ENCODE data around the gene TMTC2. TPM values are rescaled to one million over a fixed set of nuclear protein-coding genes. Genes with fewer than 3 reads are reported as not detected.

The TMTC2 gene
- total and polyA plus RNA-seq, 2 experiments from 2014 or later = 1.5 to 12.0 TPM

DNA sequence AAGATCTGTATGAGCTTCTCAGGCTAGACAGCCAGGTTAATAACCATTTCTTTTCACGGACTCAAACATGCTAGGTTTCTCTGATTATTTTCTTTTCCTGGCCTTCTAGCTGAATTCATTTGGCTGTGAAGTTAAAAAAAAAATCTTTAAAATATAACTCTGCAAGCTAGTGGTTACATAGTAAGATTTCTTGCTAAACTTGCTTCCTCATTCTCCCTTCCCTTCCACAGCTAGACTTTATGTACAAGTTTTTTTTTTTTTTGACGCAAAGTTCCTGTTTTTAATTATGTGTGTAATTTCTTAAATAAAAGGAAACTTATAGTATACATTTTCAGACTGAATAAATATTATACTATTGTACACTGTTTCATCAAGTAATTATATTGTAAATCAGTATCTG is 145.4 kb downstream of the TMTC2 start:
- WGBS (ENCODE audit: low lambda C conversion rate, missing lambda C conversion rate) = 89% methylated on average over 2 of the region's 2 CpGs
- Histone ChIP-seq H3K9me2 (replicated peaks; ENCODE audit: insufficient read depth) (no peaks in the 10 kb centered on the region), H3K4me2 (no peak overlapping the region), H3K79me2 (no peaks in the 10 kb centered on the region), H3K4me1 (ENCODE audit: insufficient read depth) (no peaks in the 10 kb centered on the region), H3K36me3 (replicated peaks; ENCODE audit: insufficient read depth, low read depth) (no peaks in the 10 kb centered on the region), H3K4me3 (no peak overlapping the region), H3K27me3 (no peaks in the 10 kb centered on the region), H2AFZ (no peak overlapping the region), H3K9me3 (ENCODE audit: low read depth) (no peaks in the 10 kb centered on the region), H3K27ac (no peak overlapping the region), H4K20me1 (ENCODE audit: insufficient read depth, poor library complexity, severe bottlenecking) (no peaks in the 10 kb centered on the region)
- TF ChIP-seq EZH2 (IDR thresholded peaks at IDR 0.05; ENCODE audit: borderline replicate concordance) (no peak), EZH2phosphoT487 (IDR thresholded peaks at IDR 0.05; ENCODE audit: low read depth, severe bottlenecking, unreplicated experiment) (no peak)
- TF ChIP-seq, protein P1, sequence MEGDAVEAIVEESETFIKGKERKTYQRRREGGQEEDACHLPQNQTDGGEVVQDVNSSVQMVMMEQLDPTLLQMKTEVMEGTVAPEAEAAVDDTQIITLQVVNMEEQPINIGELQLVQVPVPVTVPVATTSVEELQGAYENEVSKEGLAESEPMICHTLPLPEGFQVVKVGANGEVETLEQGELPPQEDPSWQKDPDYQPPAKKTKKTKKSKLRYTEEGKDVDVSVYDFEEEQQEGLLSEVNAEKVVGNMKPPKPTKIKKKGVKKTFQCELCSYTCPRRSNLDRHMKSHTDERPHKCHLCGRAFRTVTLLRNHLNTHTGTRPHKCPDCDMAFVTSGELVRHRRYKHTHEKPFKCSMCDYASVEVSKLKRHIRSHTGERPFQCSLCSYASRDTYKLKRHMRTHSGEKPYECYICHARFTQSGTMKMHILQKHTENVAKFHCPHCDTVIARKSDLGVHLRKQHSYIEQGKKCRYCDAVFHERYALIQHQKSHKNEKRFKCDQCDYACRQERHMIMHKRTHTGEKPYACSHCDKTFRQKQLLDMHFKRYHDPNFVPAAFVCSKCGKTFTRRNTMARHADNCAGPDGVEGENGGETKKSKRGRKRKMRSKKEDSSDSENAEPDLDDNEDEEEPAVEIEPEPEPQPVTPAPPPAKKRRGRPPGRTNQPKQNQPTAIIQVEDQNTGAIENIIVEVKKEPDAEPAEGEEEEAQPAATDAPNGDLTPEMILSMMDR (IDR thresholded peaks at IDR 0.05; ENCODE audit: poor library complexity) = no peak
- no peak for DNase-seq (ENCODE audit: low spot score)

DNA sequence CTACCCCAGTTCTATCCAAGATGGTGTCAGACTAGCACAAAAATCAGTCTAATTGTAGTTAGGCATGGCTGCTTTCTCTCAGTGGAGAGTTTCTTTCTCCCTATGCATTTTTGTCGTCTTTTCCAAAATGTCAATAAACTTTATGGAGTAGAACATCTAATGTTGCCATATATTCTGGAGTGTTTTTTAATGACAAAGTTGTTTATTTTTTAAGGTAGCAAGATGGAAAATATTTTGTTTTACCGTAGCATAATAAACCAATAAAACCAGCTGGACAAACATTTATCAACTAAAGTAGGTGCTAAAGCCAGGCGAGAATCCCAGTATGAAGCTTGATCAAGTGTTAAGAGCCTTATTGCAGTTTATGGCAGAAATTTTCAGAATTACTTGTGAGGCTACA is 146.3 kb downstream of the TMTC2 start:
- H3K27me3 ChIP-seq = no peaks in the 10 kb centered on the region
- no peak overlapping the region for H2AFZ ChIP-seq
- H3K9me2 ChIP-seq (replicated peaks; ENCODE audit: insufficient read depth) = no peaks in the 10 kb centered on the region
- TF ChIP-seq, protein P1 (IDR thresholded peaks at IDR 0.05; ENCODE audit: poor library complexity) = no peak
- TF ChIP-seq EZH2phosphoT487 (IDR thresholded peaks at IDR 0.05; ENCODE audit: low read depth, severe bottlenecking, unreplicated experiment) (no peak), EZH2 (IDR thresholded peaks at IDR 0.05; ENCODE audit: borderline replicate concordance) (no peak)
- no peak overlapping the region for H3K27ac ChIP-seq
- H4K20me1 ChIP-seq (ENCODE audit: insufficient read depth, poor library complexity, severe bottlenecking) = no peaks in the 10 kb centered on the region
- no peaks in the 10 kb centered on the region for H3K36me3 ChIP-seq (replicated peaks; ENCODE audit: insufficient read depth, low read depth)
- no peaks in the 10 kb centered on the region for H3K9me3 ChIP-seq (ENCODE audit: low read depth)
- no peak overlapping the region for H3K4me2 ChIP-seq
- DNase-seq (ENCODE audit: low spot score) = no peak
- H3K4me1 ChIP-seq (ENCODE audit: insufficient read depth) = no peaks in the 10 kb centered on the region
- WGBS (ENCODE audit: low lambda C conversion rate, missing lambda C conversion rate) = 72% methylated on average over 3 of the region's 3 CpGs
- no peak overlapping the region for H3K4me3 ChIP-seq
- no peaks in the 10 kb centered on the region for H3K79me2 ChIP-seq

DNA sequence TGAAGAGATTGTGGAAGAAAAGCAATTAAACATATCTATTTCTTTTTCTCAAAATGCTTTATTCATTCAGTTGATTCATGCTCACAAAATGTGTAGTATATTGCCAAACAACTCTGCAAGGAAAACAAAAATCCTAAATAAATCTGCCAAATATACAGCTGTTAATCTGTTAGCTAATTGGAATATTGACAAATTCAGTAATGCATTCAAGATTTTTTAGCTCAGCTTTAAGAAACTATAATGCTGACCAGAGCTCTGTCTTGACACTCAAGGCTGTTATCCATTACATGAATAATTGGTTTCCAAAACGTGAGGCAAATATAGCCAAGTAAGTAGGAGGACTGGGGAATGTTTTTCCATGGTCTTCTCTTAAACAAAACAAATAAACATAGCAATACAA is 146.8 kb downstream of the TMTC2 start:
- Histone ChIP-seq H3K36me3 (replicated peaks; ENCODE audit: insufficient read depth, low read depth) (no peaks in the 10 kb centered on the region), H2AFZ (no peak overlapping the region), H4K20me1 (ENCODE audit: insufficient read depth, poor library complexity, severe bottlenecking) (no peaks in the 10 kb centered on the region), H3K9me2 (replicated peaks; ENCODE audit: insufficient read depth) (no peaks in the 10 kb centered on the region), H3K4me1 (ENCODE audit: insufficient read depth) (no peaks in the 10 kb centered on the region), H3K4me3 (no peak overlapping the region), H3K4me2 (no peak overlapping the region), H3K27ac (no peak overlapping the region), H3K27me3 (no peaks in the 10 kb centered on the region), H3K9me3 (ENCODE audit: low read depth) (no peaks in the 10 kb centered on the region), H3K79me2 (no peaks in the 10 kb centered on the region)
- 57% methylated on average over 1 of the region's 1 CpG for WGBS (ENCODE audit: low lambda C conversion rate, missing lambda C conversion rate)
- DNase-seq (ENCODE audit: low spot score) = no peak
- no peak for TF ChIP-seq EZH2phosphoT487 (IDR thresholded peaks at IDR 0.05; ENCODE audit: low read depth, severe bottlenecking, unreplicated experiment)
- TF ChIP-seq, protein P1 (IDR thresholded peaks at IDR 0.05; ENCODE audit: poor library complexity) = no peak
- TF ChIP-seq EZH2 (IDR thresholded peaks at IDR 0.05; ENCODE audit: borderline replicate concordance) = no peak

DNA sequence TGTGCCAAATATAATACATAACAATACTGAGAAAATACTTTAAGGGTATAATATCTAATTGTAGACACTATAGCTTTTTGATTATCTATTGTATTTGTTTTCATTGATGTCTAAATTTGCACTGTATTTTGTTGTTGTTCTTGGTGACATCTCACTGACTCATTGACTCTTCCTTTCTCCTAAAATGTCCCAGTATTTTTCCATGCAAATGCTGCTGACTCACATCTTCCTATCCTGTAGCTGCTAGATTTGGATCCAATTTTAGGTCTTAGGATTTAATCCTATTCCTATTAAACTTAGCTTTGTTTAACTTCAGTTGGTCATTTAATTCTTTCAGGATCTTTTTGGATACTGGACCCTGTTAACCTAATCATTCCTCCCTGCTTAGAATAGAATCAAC is 148.5 kb downstream of the TMTC2 start:
- Histone ChIP-seq H3K4me1 (ENCODE audit: insufficient read depth) (no peaks in the 10 kb centered on the region), H3K27me3 (no peaks in the 10 kb centered on the region), H3K4me3 (no peak overlapping the region), H2AFZ (no peak overlapping the region), H3K4me2 (no peak overlapping the region), H3K79me2 (no peaks in the 10 kb centered on the region), H3K9me3 (ENCODE audit: low read depth) (no peaks in the 10 kb centered on the region), H4K20me1 (ENCODE audit: insufficient read depth, poor library complexity, severe bottlenecking) (no peaks in the 10 kb centered on the region), H3K27ac (no peak overlapping the region), H3K9me2 (replicated peaks; ENCODE audit: insufficient read depth) (no peaks in the 10 kb centered on the region), H3K36me3 (replicated peaks; ENCODE audit: insufficient read depth, low read depth) (no peaks in the 10 kb centered on the region)
- no peak for DNase-seq (ENCODE audit: low spot score)
- TF ChIP-seq, protein P1 (IDR thresholded peaks at IDR 0.05; ENCODE audit: poor library complexity) = no peak
- TF ChIP-seq EZH2 (IDR thresholded peaks at IDR 0.05; ENCODE audit: borderline replicate concordance) (no peak), EZH2phosphoT487 (IDR thresholded peaks at IDR 0.05; ENCODE audit: low read depth, severe bottlenecking, unreplicated experiment) (no peak)

Data from hepatocyte (in vitro differentiated cells).